GM19324 (cell line): ENCODE results near the gene MORC3.
A peak's percentile ranks its signal among the peaks of the same experiment; 100 is the strongest.
"Not testable (repeated sequence)": the region's sequence is repeated elsewhere in the genome, so short reads cannot be mapped to it uniquely, and the experiment has no call there.

Source experiments
- ATAC-seq: cut with Tn5 transposase; IDR thresholded peaks from one replicate; pipeline ENCODE4 v1.9.1; 2021; ENCODE audit warnings: mild to moderate bottlenecking, moderate library complexity; ENCODE audit not compliant: unreplicated experiment, low FRiP score

The MORC3 gene

GRCh38 chr21:36319767-36320420 is at the start of gene MORC3:
Gene MORC3, plus strand, starts transcription at chr21:36320197. Its CDS starts 68 bp downstream, at chr21:36320265.
- ATAC-seq = peak; percentile 93

DNA sequence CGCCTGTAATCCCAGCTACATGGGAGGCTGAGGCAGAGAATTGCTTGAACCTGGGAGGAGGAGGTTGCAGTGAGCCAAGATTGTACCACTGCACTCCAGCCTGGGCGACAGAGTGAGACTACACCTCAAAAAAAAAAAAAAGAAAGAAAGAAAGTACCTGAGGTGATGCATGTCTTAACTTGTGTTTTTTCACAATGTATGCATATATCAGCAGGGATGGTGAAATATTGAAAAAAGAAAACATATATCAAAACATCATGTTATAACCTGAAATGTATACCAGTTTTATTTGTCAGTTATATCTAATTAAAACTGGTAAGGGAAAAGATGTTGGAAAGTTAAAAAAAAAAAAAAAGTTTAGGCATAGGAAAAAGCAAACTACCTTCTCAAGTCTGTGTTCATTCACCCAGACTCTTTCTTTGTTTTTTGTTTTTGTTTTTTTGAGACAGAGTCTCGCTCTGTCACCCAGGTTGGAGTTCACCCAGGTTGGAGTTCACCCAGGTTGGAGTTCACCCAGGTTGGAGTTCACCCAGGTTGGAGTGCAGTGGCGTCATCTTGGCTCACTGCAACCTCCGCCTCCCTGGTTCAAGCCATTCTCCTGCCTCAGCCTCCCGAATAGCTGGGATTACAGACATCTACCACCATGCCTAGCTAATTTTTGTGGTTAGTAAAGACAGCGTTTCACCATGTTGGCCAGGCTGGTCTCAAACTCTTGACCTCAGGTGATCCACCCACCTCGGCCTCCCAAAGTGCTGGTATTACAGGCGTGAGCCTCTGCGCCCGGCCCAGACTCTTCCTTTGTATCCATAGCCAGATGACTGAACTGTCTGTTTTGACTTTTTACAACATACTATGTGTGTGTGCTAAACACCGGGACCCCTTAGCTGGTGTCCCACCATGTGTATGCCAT is 49.0 kb upstream of the MORC3 start:
- not testable (repeated sequence) for ATAC-seq

- no peak for ATAC-seq
Measured at GRCh38 chr21:36274128-36274527, 45.9 kb upstream of the MORC3 start.

DNA sequence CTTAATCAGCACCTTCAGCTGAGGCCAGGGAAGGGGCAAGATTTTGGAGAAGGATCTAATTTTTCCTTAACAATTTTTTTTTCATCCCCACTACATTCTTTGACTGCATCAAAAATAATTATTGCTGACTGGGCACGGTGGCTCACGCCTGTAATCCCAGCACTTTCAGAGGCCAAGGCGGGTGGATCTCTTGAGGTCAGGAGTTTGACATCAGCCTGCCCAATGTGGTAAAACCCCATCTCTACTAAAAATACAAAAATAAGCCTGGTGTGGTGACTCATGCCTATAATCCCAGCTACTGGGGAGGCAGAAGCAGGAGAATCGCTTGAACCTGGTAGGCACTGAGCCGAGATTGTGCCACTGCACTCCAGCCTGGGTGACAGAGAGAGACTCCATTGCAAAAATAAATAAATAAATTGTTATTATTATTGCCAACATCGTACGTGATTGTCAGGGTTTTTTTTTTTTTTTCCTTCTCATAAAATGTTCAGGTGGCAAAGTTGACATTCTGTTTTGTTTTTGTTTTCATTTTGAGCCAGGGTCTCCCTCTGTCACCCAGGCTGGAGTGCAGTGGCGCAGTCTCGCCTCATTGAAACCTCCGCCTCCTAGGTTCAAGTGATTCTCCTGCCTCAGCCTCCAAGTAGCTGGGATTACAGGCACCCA is 37.3 kb upstream of the MORC3 start:
- no peak for ATAC-seq

DNA sequence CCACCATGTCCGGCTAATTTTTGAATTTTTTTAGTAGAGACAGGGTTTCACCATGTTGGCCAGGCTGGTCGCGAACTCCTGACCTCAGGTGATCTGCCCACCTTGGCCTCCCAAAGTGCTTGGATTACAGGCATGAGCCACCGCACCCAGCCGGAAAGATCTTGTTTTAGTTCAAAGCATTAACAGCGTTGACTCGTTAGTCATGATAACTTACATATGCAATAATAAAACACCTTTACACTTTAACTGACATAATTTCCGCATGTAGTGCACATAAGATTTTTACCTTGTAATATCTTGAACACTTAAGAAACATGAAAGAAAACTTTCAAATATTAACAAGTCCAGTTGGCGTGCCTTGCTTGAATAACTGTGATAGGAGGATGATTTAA is 36.8 kb upstream of the MORC3 start:
- not testable (repeated sequence) for ATAC-seq

- ATAC-seq = no peak
Measured at GRCh38 chr21:36288651-36289243, 31.2 kb upstream of the MORC3 start.

GRCh38 chr21:36291509-36291908 is 28.5 kb upstream of the MORC3 start:
- no peak for ATAC-seq

- no peak for ATAC-seq
Measured at GRCh38 chr21:36297406-36297937, 22.5 kb upstream of the MORC3 start.

- peak; percentile 97 for ATAC-seq
Measured at GRCh38 chr21:36297938-36298572, 21.9 kb upstream of the MORC3 start.

- ATAC-seq = no peak
Measured at GRCh38 chr21:36306872-36307534, 13.0 kb upstream of the MORC3 start.

DNA sequence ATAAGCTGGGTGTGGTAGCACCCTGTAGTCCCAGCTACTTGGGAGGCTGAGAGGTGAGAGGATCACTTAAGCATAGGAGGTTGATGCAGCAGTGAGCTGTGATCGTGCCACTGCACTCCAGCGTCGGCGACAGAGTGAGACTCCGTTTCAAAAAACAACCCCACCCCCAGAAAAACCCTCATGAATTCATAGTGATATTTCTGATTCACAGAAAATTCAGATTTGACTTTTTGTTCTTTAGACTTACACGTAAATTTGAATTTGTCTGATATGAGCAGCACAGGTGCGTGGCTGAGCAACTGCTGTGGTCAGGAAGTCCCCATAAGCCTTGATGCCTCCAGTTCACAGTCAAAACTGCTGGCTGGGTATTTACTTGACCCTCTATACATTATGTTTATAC is 10.0 kb upstream of the MORC3 start:
- ATAC-seq = no peak

DNA sequence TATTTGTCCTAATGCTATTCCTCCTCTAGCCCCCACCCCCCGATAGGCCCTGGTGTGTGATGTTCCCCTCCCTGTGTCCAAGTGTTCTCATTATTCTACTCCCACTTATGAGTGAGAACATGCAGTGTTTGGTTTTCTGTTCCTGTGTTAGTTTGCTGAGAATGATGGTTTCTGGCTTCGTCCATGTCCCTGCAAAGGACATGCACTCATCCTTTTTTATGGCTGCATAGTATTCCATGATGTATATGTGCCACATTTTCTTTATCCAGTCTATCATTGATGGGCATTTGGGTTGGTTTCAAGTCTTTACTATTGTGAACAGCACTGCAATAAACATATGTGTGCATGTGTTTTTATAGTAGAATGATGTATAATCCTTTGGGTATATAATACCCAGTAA is 6.6 kb upstream of the MORC3 start:
- not testable (repeated sequence) for ATAC-seq

DNA sequence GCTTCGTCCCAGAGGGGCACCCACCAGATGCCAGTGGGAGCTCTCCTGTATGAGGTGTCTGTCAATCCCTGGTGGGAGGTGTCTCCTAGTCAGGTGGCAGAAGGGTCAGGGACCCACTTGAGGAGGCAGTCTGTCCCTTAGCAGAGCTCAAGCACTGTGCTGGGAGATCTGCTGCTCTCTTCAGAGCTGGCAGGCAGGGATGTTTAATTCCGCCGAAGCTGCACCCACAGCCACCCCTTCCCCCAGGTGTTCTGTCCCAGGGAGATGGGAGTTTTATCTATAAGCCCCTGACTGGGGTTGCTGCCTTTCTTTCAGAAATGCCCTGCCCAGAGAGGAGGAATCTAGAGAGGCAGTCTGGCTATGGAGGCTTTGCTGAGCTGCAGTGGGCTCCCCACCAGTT is 4.0 kb upstream of the MORC3 start:
- ATAC-seq = not testable (repeated sequence)

- ATAC-seq = no peak
Measured at GRCh38 chr21:36316872-36317484, 3.0 kb upstream of the MORC3 start.

GRCh38 chr21:36319406-36319766 is 611 bp upstream of the MORC3 start:
- ATAC-seq = not testable (repeated sequence)

- ATAC-seq = no peak
Measured at GRCh38 chr21:36320421-36321324, 676 bp downstream of the MORC3 start.

DNA sequence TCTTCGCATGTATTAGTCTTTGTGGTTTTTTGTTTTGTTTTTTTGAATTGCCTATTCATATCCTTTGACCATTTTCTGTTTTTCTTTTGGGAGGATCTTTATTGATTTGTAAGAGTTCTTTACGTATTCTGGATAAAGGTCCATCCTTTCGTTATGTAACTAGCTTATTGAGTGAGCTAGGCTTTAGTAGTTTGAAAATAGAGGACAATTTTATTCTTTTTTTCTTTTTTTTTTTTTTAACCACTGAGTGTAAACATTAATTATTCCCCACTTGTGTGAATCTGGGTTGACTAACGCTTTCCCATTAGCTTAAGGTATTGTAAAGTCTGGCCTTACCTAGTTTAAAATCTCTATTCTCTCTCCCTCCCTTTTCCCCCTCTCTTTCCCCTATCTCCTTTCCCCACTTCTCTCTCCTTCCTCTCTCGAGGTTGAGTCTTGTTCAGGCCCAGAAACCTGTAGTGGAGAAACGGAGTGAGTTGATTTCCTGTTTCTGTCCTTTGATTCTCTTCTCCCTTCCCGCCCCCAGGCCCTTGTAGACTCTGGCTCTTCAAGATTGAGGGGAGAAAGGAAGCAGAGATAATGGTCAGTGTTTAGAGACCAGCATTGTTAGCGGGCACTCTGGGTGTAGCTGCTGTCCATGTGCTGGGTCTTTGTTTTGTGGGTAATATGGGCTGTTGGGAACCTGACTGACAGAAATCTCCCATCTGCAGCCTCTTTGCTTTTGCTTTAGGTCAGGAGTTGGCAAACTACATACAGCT is 1.5 kb downstream of the MORC3 start:
- ATAC-seq = no peak

- ATAC-seq = no peak
Measured at GRCh38 chr21:36322083-36322424, 2.1 kb downstream of the MORC3 start.
